ENCODE results near the gene DNAJC5. TPM values are rescaled to one million over a fixed set of nuclear protein-coding genes. Genes with fewer than 3 reads are reported as not detected.
"Not testable (repeated sequence)": the region's sequence is repeated elsewhere in the genome, so short reads cannot be mapped to it uniquely, and the experiment has no call there.

DNAJC5 gene
- total RNA-seq, 1 donor from 2014 or later, result 46.4 TPM

GRCh38 chr20:63908008-63908682 lies 13.2 kb downstream of the DNAJC5 start:
- TF ChIP-seq, protein P1, sequence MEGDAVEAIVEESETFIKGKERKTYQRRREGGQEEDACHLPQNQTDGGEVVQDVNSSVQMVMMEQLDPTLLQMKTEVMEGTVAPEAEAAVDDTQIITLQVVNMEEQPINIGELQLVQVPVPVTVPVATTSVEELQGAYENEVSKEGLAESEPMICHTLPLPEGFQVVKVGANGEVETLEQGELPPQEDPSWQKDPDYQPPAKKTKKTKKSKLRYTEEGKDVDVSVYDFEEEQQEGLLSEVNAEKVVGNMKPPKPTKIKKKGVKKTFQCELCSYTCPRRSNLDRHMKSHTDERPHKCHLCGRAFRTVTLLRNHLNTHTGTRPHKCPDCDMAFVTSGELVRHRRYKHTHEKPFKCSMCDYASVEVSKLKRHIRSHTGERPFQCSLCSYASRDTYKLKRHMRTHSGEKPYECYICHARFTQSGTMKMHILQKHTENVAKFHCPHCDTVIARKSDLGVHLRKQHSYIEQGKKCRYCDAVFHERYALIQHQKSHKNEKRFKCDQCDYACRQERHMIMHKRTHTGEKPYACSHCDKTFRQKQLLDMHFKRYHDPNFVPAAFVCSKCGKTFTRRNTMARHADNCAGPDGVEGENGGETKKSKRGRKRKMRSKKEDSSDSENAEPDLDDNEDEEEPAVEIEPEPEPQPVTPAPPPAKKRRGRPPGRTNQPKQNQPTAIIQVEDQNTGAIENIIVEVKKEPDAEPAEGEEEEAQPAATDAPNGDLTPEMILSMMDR (conservative IDR thresholded peaks at IDR 0.05; ENCODE audit: low read depth, low read length), result no peak
- no peak overlapping the region for H3K4me3 ChIP-seq (ENCODE audit: low read depth, low read length)
- no peak for DNase-seq (ENCODE audit: low read depth)

DNA sequence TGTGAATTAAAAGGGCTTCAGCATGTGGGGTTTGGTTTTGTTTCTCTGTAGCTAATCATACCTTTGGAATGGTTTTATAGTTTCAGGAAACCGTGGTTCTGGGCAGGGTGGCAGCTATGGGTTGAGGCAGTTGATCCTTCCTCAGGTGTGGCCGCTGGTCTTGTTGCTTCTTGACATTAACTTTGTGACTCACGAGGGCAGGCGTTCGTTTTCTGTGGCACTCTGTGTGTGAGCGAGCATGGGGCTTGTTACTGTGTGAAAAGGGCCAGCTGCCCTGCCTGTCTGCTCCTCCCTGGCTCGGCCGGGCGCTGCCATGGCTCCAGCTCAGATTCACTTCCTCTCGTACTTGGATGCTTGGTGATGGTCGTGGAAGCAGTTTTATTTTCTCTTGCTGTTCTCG lies 16.2 kb downstream of the DNAJC5 start:
- no peak overlapping the region for H3K4me3 ChIP-seq (ENCODE audit: low read depth, low read length)
- DNase-seq (ENCODE audit: low read depth), result no peak
- TF ChIP-seq, protein P1 (conservative IDR thresholded peaks at IDR 0.05; ENCODE audit: low read depth, low read length), result no peak

DNA sequence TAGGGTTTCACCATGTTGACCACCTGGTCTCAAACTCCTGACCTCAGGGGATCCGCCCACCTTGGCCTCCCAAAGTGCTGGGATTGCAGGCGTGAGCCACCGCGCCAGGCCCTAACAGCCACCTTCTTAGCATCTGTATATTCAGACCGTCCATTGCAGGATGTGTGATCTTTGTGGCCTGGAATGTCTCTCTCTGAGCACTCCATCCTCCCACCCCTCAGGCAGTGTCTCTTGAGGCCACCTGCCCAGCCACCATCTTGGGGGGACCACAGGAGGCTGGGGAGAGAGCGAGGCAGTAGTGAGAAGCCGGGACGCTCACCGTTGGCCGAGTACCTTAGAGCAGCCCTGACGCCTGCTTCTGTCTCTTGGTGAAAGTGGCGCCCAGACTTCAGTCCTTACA lies 18.8 kb downstream of the DNAJC5 start:
- TF ChIP-seq, protein P1 (conservative IDR thresholded peaks at IDR 0.05; ENCODE audit: low read depth, low read length), result no peak
- no peak for DNase-seq (ENCODE audit: low read depth)
- no peak overlapping the region for H3K4me3 ChIP-seq (ENCODE audit: low read depth, low read length)

DNA sequence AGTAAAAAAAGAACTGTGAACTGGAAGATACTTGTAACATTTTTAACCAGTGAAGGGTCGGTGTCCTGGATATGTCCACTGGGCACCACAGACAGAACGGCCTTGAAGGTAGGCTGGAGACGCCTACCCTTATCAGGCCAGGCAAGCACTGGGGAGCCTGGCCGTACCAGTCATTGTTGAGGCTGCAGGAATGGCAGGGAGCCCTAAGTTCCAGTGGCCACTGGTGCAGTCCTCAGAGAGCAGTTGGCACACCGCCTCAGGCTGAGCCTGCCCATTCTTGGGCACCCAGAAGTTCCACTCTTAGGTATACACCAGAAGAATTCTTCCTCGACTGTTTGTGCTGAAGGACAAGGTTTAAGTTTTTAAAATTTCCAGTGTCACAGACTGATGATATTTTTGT lies 20.5 kb downstream of the DNAJC5 start:
- TF ChIP-seq, protein P1 (conservative IDR thresholded peaks at IDR 0.05; ENCODE audit: low read depth, low read length), result no peak
- no peak overlapping the region for H3K4me3 ChIP-seq (ENCODE audit: low read depth, low read length)
- no peak for DNase-seq (ENCODE audit: low read depth)

DNA sequence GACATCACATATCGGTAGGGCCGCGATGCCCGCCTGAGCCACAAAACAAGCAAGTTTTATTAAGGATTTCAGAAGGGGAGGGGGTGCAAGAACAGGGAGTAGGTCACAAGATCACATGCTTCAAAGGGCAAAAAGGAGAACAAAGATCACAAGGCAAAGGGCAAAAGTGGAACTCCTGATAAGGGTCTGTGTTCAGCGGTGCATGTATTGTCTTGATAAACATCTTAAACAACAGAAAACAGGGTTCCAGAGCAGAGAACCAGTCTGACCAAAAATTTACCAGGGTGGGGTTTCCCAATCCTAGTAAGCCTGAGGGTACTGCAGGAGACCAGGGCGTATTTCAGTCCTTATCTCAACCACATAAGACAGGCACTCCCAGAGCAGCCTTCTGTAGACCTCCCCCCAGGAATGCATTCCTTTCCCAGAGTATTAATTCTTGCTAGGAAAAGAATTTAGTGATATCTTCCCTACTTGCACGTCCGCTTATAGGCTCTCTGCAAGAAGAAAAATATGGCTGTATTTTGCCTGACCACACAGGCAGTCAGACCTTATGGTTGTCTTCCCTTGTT lies 21.5 kb downstream of the DNAJC5 start:
- DNase-seq (ENCODE audit: low read depth); H3K4me3 ChIP-seq (ENCODE audit: low read depth, low read length): not testable (repeated sequence)

- no peak for DNase-seq (ENCODE audit: low read depth)
- no peak overlapping the region for H3K4me3 ChIP-seq (ENCODE audit: low read depth, low read length)
- TF ChIP-seq, protein P1 (conservative IDR thresholded peaks at IDR 0.05; ENCODE audit: low read depth, low read length), result no peak
Observed at GRCh38 chr20:63917811-63918210, 22.9 kb downstream of the DNAJC5 start.

- DNase-seq (ENCODE audit: low read depth), result no peak
- H3K4me3 ChIP-seq (ENCODE audit: low read depth, low read length), result no peak overlapping the region
- TF ChIP-seq, protein P1 (conservative IDR thresholded peaks at IDR 0.05; ENCODE audit: low read depth, low read length), result no peak
Observed at GRCh38 chr20:63919130-63919529, 24.2 kb downstream of the DNAJC5 start.
